Testis (tissue), 2 donors: Measurements from ENCODE around the gene SLC25A21.

Source experiments
- CTCF ChIP-seq, 3 experiments: fragments of 450-650 bp in 2 of 3; fragments of 200-600 bp in 1 of 3; sonication (generic) in 1 of 3; IDR thresholded peaks; one replicate each; pipeline ENCODE4 v1.5.1; 2016 to 2019; ENCODE audit warnings: antibody characterized with exemption in 3 of 3, mild to moderate bottlenecking in 2 of 3, moderate library complexity in 1 of 3
- POLR2A ChIP-seq: fragments of 450-650 bp; IDR thresholded peaks from one replicate; pipeline ENCODE4 v1.6.1; 2017; ENCODE audit warnings: antibody characterized with exemption, mild to moderate bottlenecking, moderate library complexity

- TF ChIP-seq CTCF (IDR thresholded peaks at IDR 0.05): no peak
- TF ChIP-seq POLR2A: no peak
Measured at GRCh38 chr14:36939265-36939664, 233.1 kb downstream of the SLC25A21 start.
